Keratinocyte (primary cell): ENCODE measurements around the gene TSEN34. TPM values are rescaled to one million over a fixed set of nuclear protein-coding genes. Genes with fewer than 3 reads are reported as not detected.
"Not testable (repeated sequence)": the region's sequence is repeated elsewhere in the genome, so short reads cannot be mapped to it uniquely, and the experiment has no call there.

Experiments
- DNase-seq: peaks from one replicate; pipeline ENCODE4 v3.0.0-alpha.2; 2011; ENCODE audit warnings: low read depth, missing footprints, low spot score
- FAIRE-seq: peaks from 2 replicates; lab custom pipeline; 2011; peaks lifted over from hg19 to GRCh38; lab: Jason Lieb, UNC
- H2AFZ ChIP-seq: 2 replicates; pipeline ENCODE4 v1.6.0; 2012; ENCODE audit warnings: low read length, control low read depth, inconsistent platforms; ENCODE audit not compliant: control insufficient read depth
- H3K27ac ChIP-seq: 2 replicates; pipeline ENCODE4 v1.5.1; 2011; ENCODE audit warnings: low read length; ENCODE audit not compliant: control insufficient read depth, insufficient read depth
- H3K27me3 ChIP-seq: 3 replicates; pipeline ENCODE4 v1.6.0; 2011; ENCODE audit warnings: low read length; ENCODE audit not compliant: control insufficient read depth, insufficient read depth; ENCODE audit errors: extremely low read depth
- H3K36me3 ChIP-seq, 2 experiments: 2 replicates in 1 of 2; 3 replicates in 1 of 2; pipeline ENCODE4 v1.5.1; 2011; ENCODE audit warnings: low read length in 2 of 2, mild to moderate bottlenecking in 1 of 2; ENCODE audit not compliant: control insufficient read depth in 2 of 2, insufficient read depth in 2 of 2; ENCODE audit errors: extremely low read depth in 1 of 2
- H3K4me1 ChIP-seq: 3 replicates; pipeline ENCODE4 v1.5.1; 2011; ENCODE audit warnings: low read length; ENCODE audit not compliant: control insufficient read depth, insufficient read depth; ENCODE audit errors: extremely low read depth
- H3K4me2 ChIP-seq: 3 replicates; pipeline ENCODE4 v1.6.0; 2011; ENCODE audit warnings: low read depth, low read length; ENCODE audit not compliant: control insufficient read depth, insufficient read depth; ENCODE audit errors: extremely low read depth
- H3K4me3 ChIP-seq, 3 experiments: fragments of 200-600 bp in 1 of 3; sonication (generic) in 1 of 3; 2 replicates in 2 of 3; 3 replicates in 1 of 3; pipeline ENCODE4 v1.5.1; 2011 to 2016; ENCODE audit warnings: low read length in 3 of 3, mild to moderate bottlenecking in 3 of 3, control low read depth in 2 of 3, inconsistent platforms in 1 of 3, low read depth in 1 of 3, mixed read lengths in 1 of 3, mixed run types in 1 of 3, moderate library complexity in 1 of 3; ENCODE audit not compliant: control insufficient read depth in 2 of 3, insufficient read depth in 2 of 3; ENCODE audit errors: extremely low read depth in 1 of 3
- H3K79me2 ChIP-seq: 2 replicates; pipeline ENCODE4 v1.6.0; 2012; ENCODE audit warnings: low read length; ENCODE audit not compliant: control insufficient read depth, insufficient read depth
- H3K9ac ChIP-seq: 3 replicates; pipeline ENCODE4 v1.6.0; 2011; ENCODE audit warnings: low read length; ENCODE audit not compliant: control insufficient read depth, insufficient read depth; ENCODE audit errors: extremely low read depth
- H3K9me1 ChIP-seq: 3 replicates; pipeline ENCODE4 v1.6.0; 2011; ENCODE audit warnings: low read length; ENCODE audit not compliant: control insufficient read depth, insufficient read depth; ENCODE audit errors: extremely low read depth
- H3K9me3 ChIP-seq: 2 replicates; pipeline ENCODE4 v1.5.1; 2012; ENCODE audit warnings: low read depth, low read length; ENCODE audit not compliant: control insufficient read depth
- H4K20me1 ChIP-seq: 3 replicates; pipeline ENCODE4 v1.6.0; 2011; ENCODE audit warnings: low read length; ENCODE audit not compliant: control insufficient read depth, insufficient read depth; ENCODE audit errors: extremely low read depth
- CTCF ChIP-seq, 3 experiments: IDR thresholded peaks in 1 of 3; conservative IDR thresholded peaks in 1 of 3; optimal IDR thresholded peaks in 1 of 3; 2 replicates in 2 of 3; 3 replicates in 1 of 3; pipeline versions ENCODE3 to v1.5.1; 2011; ENCODE audit warnings: low read length in 3 of 3, mild to moderate bottlenecking in 3 of 3, moderate library complexity in 2 of 3, control low read depth in 1 of 3, inconsistent platforms in 1 of 3; ENCODE audit not compliant: insufficient read depth in 2 of 3; ENCODE audit errors: extremely low read depth in 1 of 3
- EZH2 ChIP-seq: IDR thresholded peaks from one replicate; pipeline ENCODE4 v1.6.1; 2012; ENCODE audit warnings: inconsistent platforms, mild to moderate bottlenecking, low read length, moderate library complexity
- dilution Hi-C: fragments of 300-500 bp; cut with MboI; formaldehyde crosslinking; loops from one replicate; pipeline ENCODE4 v1.7.0; 2020; ENCODE audit warnings: low sequenced_read_pairs; ENCODE audit not compliant: extremely low pct_ligation_motif_present
- polyA plus RNA-seq, 5 experiments: library from polyadenylated mRNA; depleted of rRNA in 3 of 5; stranded (reverse) in 3 of 5; stranded (forward) in 1 of 5; unstranded in 1 of 5; fragments of >200 nt; gene quantifications; 1 replicate in 1 of 5; 2 replicates in 3 of 5; 3 replicates in 1 of 5; pipeline versions ENCODE4 v1.2.1 to v1.2.3, GENCODE V29; 2011 to 2012; ENCODE audit warnings: missing spikeins in 2 of 5, low read depth in 1 of 5, low replicate concordance in 1 of 5

The TSEN34 gene
- polyA plus RNA-seq, 1 donor (not counting 4 experiments of a cell fraction or from before 2014, with no cell fraction given) = 36.5 TPM

DNA sequence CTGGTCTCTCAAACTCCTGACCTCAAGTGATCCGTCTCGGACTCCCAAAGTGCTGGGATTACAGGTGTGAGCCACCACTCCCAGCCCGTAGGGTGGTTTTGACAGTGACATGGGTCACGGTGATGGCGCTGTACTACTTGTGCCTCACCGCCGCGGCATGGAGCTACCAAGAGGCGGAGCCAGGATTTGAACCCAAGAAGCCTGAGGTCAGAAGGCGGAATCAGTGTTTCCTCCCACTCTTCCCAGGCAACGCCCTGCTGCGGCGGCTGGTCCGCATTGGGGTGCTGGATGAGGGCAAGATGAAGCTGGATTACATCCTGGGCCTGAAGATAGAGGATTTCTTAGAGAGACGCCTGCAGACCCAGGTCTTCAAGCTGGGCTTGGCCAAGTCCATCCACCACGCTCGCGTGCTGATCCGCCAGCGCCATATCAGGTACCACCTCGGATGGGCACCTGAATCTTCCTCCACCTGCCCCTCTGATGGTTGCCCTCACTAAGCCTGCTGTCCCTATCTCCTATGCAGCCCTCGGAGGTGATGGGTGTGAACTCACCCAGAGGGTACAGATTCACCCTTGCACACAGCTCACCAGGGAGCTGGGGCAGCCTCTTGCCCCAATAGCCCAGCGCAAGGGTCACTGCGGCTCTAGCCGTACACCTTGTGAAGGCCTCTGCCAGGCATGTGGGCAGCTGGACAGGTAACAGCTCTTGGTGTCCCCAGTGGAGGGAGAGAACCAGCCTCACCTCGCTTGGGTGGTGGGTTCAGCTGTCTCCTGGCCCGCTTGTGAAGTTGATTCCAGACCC, 15.1 kb downstream of the TSEN34 start:
- Histone ChIP-seq H3K36me3 (peaks cover 45 to 62% of the 10 kb centered on the region in 2 experiments), H3K4me1 (peaks cover 22% of the 10 kb centered on the region), H4K20me1 (peaks cover 70% of the 10 kb centered on the region), H3K27ac (no peak overlapping the region), H2AFZ (no peak overlapping the region), H3K79me2 (peaks cover 57% of the 10 kb centered on the region), H3K9ac (no peak overlapping the region), H3K9me3 (no peaks in the 10 kb centered on the region), H3K4me2 (no peak overlapping the region), H3K9me1 (peaks cover 2% of the 10 kb centered on the region), H3K4me3 (no peak overlapping the region), H3K27me3 (no peaks in the 10 kb centered on the region)
- dilution Hi-C loops = no loop called here
- TF ChIP-seq EZH2 (no peak), CTCF (optimal IDR thresholded peaks at IDR 0.05 in 1 of 3, IDR thresholded peaks at IDR 0.05 in 1 of 3, conservative IDR thresholded peaks at IDR 0.05 in 1 of 3; ENCODE audit: extremely low read depth in 1 of 3, insufficient read depth in 2 of 3, low read length in 3 of 3) (no peak)
- DNase-seq (no peak), FAIRE-seq (no peak)

DNA sequence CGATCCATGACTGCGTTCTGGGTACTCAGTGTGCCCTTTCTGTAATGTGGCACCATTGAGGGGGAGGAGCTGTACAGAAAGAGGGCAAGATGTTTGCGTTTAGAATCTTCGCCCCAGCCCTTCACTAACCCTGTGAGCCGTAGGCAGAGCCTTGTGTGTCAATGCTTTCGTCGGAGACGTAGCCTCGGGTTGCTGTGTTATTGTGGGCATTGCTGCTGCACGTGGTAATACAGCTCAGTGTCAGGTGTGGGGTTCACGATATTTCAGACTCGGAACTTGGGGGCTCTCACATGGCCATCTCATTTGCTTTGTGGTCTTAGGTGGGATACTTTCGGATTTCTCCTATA, 15.7 kb downstream of the TSEN34 start:
- dilution Hi-C loops = no loop called here
- Histone ChIP-seq H4K20me1 (peaks cover 64% of the 10 kb centered on the region), H2AFZ (no peak overlapping the region), H3K9me1 (peaks cover 2% of the 10 kb centered on the region), H3K27me3 (no peaks in the 10 kb centered on the region), H3K4me3 (no peak overlapping the region), H3K4me2 (no peak overlapping the region), H3K79me2 (peaks cover 52% of the 10 kb centered on the region), H3K9ac (no peak overlapping the region), H3K9me3 (no peaks in the 10 kb centered on the region), H3K4me1 (peaks cover 20% of the 10 kb centered on the region), H3K27ac (no peak overlapping the region), H3K36me3 (peaks cover 41 to 57% of the 10 kb centered on the region in 2 experiments)
- FAIRE-seq (no peak), DNase-seq (no peak)
- TF ChIP-seq EZH2 (no peak), CTCF (optimal IDR thresholded peaks at IDR 0.05 in 1 of 3, IDR thresholded peaks at IDR 0.05 in 1 of 3, conservative IDR thresholded peaks at IDR 0.05 in 1 of 3; ENCODE audit: extremely low read depth in 1 of 3, insufficient read depth in 2 of 3, low read length in 3 of 3) (no peak)

GRCh38 chr19:54207193-54207592, 16.1 kb downstream of the TSEN34 start:
- Histone ChIP-seq H3K4me1 (peaks cover 16% of the 10 kb centered on the region), H3K36me3 (peaks cover 39 to 53% of the 10 kb centered on the region in 2 experiments), H4K20me1 (peaks cover 60% of the 10 kb centered on the region), H3K79me2 (peaks cover 48% of the 10 kb centered on the region)
- H3K4me3 ChIP-seq, FAIRE-seq, H3K27ac ChIP-seq, DNase-seq, H2AFZ ChIP-seq, H3K9ac ChIP-seq, H3K9me3 ChIP-seq, H3K27me3 ChIP-seq, dilution Hi-C loops, H3K4me2 ChIP-seq, H3K9me1 ChIP-seq: not testable (repeated sequence)
